Left cardiac atrium (tissue), 4 donors: Measurements from ENCODE around the gene CD160. TPM values are rescaled to one million over a fixed set of nuclear protein-coding genes. Genes with fewer than 3 reads are reported as not detected.
"Not testable (repeated sequence)": the region's sequence is repeated elsewhere in the genome, so short reads cannot be mapped to it uniquely, and the experiment has no call there.

Experiments used
- ATAC-seq, 2 donors: fragments of 200-7000 bp; cut with Tn5 transposase; one replicate each; pipeline ENCODE4 v1.9.1; 2020; ENCODE audit warnings: mild to moderate bottlenecking in 2 of 2, moderate library complexity in 2 of 2
- DNase-seq: peaks from one replicate; pipeline ENCODE4 v3.0.0-alpha.2; 2020
- intact Hi-C, 2 donors: fragments of 100-400 bp; cut with DNase I; formaldehyde crosslinking; loops; one replicate each; pipeline versions ENCODE4 v1.14.1 to v1.15.1; 2022 to 2023
- long read RNA-seq: library from polyadenylated mRNA; unstranded; transcript quantifications from one replicate; pipeline ENCODE4 v2.0.0, GENCODE V29; 2021
- total RNA-seq, 2 donors: library from RNA; stranded (reverse); fragmentation: NEBNext Ultra II Directional; extraction: Animal tissue kit (Norgen Biotek cat#: 25700); gene quantifications; one replicate each; pipeline ENCODE4 v1.2.1, GENCODE V29; 2021
- donor health status: DM: no; HTN: yes; CAD: no.
- donor health status: DM: no; HTN: yes; CAD: no; lungs with severe emphysema.
- donor health status: DM: yes; HTN: yes; CAD: no.
- donor health status: Dilated cardiomyopathy.

The CD160 gene, protein sequence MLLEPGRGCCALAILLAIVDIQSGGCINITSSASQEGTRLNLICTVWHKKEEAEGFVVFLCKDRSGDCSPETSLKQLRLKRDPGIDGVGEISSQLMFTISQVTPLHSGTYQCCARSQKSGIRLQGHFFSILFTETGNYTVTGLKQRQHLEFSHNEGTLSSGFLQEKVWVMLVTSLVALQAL
- total RNA-seq = under 1 TPM in 1 of 2 donors, not detected in 1; 0.21 TPM
- long read RNA-seq = 0 reads

DNA sequence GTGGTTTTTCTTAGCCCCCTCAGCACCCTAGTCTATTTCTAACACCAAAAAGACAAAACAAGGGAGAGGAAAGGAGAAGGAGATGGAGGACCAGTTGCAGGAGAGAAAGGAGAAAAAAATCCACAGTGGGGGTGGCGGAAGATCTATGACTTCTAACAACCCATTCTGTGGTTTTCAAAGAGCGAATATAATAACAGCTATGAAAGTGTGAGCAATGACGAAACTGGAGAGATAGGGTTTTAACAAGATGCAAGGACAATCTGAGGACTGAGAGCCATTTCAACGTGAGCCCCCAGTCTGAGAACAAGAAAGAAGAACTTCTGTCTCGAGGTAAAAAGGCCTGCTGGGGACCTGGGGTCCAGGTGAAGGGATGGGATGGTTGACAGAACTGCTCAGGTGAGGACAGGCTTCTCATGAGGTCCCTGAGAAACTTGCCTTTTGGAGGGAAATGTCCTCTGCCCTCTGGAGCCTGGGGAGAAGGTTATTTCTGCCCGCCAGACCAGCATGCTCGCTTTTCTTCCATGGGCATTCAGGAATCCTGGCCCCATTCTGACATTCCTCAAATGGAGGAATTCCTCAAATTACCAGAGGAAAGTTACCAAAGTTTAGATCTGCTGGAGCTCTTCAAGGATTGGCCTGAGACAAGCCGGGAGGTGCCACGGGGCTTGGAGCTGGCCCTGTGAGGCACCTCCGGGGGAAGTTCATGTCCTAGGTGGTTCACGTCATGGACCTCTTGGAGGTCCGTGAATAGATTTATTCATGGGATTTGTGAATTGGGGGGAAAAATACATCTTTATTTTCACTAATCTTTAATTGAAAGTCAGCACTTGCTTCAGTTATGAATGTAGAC lies at the start of gene CD160:
CD160 (plus strand) TSS at position 270 of the 850 bp plus-strand sequence. CDS start 8,829 bp downstream, outside the sequence.
- intact Hi-C loops = no loop called here
- no peak for DNase-seq
- ATAC-seq = no peak

DNA sequence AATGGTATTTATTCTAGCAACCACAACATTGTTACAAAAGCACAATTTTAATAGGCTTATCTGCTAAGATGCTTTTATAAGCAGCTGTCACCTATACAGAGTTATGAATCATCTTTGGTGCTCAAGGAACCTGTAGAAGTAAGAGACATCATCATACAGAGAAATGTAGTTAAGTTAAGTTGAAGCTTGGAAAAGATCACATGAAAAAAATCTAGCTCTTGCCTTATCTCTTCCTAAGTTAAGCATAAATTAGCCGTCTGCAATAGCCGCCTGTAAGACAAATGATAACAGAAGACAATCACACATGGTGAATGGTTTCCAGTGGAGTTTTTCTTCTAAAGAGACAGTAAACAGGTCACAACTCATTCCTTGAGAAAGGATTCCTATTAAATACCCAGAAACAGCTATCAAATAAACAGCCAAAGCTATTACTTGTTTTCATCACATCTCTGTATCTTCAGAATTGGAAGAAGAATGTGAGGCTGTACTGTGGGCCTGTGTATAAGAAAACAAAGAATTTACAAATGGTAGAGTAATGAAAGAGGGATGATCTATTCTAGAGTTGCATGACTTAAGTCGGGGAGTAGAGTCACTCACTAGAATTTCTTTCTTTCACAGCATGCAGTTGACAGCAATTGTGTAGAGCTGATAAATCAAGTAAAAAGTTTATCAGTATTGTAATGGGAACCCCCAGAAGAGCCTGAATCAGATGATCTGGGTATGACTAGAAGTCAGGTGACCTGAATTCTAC lies 48.1 kb upstream of the CD160 start:
- ATAC-seq, DNase-seq, intact Hi-C loops: not testable (repeated sequence)

DNA sequence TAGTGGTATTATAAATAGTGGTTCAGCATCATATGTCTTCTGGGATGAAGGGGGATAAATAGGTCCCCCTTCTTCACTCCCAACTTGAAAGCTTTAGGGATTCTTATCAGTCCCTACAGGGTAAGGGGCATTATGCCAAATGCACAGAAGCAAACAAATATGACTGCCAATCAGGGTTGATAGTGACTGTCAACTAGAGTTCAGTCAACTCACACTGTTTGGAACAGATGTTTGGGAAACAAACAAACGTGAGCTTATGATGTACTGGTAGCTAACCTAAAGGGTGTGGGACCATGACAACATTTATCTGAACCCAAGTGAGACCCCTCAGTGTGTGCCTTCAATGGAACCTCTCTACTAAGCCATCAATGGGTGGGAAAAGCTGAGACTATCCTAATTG lies 46.1 kb upstream of the CD160 start:
- DNase-seq, intact Hi-C loops, ATAC-seq: not testable (repeated sequence)

DNA sequence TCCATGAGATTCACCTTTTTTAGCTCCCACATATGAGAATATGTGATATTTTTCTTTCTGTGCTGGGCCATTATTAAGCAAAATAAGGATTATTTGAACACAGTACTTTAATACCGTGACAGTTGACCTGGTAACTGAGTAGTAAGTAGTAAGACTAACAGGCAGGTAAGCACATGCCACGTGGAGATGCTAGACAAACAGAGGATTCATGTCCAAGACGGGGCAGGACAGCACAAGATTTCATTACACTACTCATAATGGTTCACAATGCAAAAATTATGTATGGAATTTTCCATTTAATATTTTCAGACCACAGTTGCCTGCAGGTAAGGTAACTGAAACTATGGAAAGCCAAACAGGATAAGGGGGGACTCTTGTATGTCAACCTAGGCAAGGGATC lies 34.4 kb upstream of the CD160 start:
- ATAC-seq, DNase-seq, intact Hi-C loops: not testable (repeated sequence)

DNA sequence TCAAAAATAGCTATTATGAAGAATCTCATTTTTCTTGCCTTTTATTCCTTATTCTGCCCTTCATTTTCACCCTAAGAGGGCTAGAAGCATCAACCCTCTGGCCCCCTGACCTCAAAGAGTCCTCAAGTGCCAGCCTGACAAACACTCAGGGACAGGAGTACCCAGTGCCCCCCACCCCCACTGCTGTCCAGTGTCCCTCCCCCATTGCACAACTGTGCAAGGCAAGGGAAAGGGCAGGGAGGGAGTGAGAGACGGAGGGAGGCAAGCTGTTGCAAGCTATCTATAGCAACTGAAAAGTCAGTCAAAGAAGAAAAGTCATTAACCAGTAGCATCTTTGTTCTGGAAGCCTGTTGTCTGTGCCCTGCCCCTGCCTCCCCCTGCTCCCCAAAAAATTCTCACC lies 33.2 kb upstream of the CD160 start:
- DNase-seq, ATAC-seq, intact Hi-C loops: not testable (repeated sequence)

DNA sequence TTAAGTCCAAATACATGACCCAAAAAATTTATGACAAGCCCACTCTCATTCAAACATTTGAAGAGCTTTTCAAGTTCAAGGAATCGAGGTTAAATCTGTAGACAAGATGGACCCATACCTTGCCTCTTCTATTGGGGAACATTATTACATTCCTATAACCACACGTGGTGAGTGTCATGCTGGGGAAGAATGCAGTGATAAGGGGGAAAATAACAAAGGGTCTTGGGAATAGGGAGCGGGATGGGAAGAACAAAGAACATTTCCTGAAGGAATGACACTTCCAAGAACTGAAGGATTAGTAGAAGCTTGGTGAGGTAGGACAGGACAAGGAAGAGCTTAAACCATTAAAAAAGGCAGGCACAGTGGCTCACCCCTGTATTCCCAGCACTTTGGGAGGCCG lies 31.0 kb upstream of the CD160 start:
- intact Hi-C loops = no loop called here
- no peak for ATAC-seq
- DNase-seq = no peak

DNA sequence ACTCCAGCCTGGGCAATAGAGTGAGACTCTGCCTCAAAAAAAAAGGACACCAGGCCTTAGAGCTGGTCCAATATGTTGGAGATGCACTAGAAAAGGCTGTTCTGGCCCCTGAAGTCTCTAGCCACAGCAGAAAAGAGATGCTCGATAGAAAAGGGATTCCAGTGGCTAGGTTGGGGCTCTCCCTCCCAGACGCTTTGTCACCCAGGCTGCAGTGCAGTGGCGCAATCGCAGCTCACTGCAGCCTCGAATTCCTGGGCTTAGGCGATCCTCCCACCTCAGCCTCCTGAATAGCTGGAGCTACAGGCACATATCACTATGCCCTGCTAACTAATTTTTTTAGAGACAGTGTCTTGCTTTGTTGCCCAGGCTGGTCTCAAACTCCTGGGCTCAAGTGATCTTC lies 30.4 kb upstream of the CD160 start:
- intact Hi-C loops = no loop called here
- DNase-seq (no peak), ATAC-seq (no peak)

DNA sequence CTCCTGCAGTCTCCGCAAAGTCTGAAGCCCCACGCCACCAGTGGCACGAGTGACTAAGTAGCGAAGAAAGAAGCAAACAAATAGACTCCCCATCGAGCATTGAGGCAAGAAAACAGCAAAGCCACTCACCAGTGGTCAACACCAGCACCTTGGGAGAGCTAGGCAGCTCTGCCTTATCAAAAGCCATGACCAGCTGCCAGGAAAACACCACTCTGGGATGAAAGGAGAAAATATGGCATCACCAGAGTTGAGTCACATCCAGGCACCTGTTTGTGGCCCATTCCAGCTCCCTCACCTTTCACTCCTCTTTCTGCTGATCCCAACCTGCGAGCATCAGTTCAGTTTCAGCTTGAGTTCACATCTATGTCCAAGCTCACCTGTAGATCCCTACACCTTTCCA lies 29.4 kb upstream of the CD160 start:
- intact Hi-C loops = no loop called here
- no peak for ATAC-seq
- no peak for DNase-seq

DNA sequence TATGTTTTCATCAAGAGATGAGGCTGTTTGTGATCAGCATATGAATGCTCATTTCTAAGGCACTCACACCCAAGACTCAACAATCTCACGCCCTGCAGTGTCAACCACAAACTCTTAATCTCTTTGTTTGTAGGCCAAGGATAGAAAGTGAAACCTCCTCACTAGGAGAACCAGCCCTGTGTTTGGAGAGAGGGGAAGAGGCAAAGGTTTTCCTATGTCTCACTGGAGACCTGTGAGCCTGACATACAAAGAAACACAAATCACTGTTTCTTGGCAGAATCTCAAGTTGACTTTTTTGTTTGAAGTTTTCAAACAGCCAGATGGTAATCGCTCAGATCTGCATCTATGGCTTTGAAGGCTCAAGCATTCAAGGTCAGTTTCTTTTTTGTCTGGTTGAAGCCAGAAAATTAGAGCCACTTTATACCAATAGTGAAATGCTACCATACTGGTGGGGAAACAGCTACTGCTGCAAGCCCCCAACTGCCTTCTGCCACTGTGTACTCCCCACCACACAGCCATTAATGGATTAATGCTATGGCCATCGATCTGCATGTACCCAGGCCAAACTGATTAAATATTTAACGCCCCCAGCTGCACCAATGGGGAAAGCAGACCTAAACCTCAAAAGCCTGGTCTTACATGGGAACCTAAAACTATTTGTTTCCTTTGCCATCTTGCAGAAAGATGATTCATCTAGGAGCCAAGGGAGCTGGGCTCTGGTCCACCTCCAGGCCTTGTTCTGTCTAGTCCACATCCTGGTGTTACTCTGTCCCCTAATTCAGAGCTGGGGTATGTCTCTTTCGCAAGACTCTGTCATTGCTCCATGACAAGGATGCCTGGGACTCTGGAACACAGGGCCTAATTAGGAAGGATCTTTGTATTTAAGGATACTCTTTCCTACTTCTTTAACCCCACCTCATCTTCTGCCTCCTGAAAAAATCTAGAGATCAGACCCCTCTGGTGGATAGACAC lies 28.4 kb upstream of the CD160 start:
- no peak for DNase-seq
- peak in 1 of 2 donors; percentile 31 for ATAC-seq
- intact Hi-C loops = no loop called here

DNA sequence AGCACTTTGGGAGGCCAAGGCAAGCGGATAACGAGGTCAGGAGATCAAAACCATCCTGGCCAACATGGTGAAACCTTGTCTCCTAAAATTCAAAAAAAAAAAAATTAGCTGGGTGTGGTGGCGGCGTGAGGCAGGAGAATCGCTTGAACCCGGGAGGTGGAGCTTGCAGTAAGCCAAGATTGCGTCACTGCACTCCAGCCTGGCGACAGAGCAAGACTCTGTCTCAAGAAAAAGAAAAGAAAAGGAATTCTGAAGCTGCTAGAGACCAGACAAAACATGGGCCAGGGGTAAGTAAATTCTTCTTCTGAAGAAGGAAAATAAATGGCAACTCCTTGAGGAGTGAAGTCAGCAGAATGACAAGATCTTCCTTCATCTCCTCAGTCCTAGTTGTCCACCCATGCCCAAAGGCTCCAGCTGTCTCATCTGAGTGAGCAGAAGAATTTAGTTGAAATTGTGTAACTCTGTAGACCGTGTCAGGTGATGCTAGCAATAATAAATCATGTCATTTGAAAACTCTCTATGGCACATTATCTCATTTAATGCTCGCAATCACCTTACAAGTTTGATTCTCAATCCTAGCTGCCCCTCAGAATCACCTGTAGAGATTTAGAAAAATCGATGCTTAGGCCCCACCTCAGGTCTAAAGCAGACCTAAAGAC lies 26.4 kb upstream of the CD160 start:
- intact Hi-C loops = no loop called here
- ATAC-seq = no peak
- no peak for DNase-seq

DNA sequence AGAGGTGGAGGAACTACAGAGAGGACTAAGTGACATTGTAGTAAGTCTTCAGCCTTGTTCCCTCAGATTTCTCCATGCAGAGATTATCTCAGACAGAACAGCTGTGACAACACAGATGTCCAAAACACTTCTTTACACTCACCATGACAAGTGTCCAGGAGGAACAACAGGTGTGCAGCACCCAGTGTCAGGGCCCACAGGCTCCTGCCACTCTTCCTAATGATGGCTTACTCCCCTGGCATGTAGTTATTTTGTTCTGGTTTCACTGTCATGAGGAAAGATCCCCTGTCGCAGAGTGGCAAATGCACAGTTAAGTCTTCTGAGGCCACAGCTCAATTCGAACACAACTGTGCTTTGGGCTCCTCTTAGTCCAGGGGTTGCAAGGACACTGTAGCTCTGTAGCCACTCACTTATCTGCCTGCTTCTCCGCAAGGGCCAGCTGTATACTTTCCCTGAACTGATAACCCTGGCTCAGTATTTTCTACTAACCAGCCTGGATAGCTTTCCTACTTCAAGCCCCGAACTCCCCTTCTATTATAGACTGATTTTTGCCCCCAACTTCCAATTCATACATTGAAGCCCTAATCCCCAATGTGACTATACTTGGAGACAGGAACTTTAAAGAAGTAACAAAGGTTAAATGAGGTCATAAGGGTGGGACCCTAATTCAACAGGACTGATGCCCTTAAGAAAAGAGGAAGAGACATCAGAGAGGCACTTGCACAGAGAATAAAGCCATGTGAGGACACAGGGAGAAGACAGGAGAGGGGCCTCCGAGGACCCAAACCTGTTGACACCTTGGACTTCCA lies 23.3 kb upstream of the CD160 start:
- intact Hi-C loops = no loop called here

DNA sequence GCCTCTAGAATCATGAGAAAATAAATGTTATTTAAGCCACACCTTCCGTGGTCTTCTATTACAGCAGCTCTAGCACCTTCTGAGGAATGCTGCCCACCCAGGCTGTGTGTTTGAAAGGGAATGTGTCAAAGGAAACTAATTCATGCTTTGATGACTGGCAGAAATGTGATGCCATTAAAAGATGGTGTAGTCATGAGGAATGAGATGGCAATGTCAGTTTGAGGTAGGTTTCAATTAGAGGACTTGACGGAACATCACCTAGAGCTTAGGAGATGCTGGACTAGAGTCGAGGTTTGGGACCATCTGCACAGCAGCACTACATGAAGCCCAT lies 22.7 kb upstream of the CD160 start:
- intact Hi-C loops = no loop called here
- ATAC-seq = no peak
- DNase-seq = no peak

More for the DNA sequence above, 23.3 kb upstream of the CD160 start:
- DNase-seq (no peak), ATAC-seq (no peak)

DNA sequence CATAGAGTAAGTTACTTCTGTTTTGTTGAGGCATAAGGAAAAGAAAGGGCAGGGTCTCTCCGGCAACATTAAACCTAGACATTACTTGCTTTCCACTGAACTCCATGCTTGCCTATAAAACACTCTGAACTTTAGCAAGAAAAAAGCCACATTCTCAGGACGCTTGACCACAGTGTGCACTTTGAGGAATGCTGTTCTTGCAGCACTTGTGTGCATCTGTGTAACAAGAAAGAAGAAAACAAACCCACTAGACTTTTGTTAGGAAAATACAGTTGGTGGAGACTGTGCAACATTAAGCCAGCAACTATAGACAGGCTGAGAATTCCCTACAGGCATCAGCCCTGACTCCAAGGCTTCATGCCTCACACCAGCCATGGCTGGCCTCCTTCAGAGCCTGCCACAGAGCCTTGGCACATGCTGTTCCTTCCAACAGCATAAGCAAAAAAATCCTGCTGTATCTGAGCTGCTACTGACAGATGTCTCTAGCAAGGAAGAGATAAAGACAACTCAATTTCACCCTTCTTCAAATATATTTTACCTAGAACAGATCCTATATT lies 17.9 kb upstream of the CD160 start:
- ATAC-seq = no peak
- DNase-seq = no peak
- intact Hi-C loops = no loop called here

DNA sequence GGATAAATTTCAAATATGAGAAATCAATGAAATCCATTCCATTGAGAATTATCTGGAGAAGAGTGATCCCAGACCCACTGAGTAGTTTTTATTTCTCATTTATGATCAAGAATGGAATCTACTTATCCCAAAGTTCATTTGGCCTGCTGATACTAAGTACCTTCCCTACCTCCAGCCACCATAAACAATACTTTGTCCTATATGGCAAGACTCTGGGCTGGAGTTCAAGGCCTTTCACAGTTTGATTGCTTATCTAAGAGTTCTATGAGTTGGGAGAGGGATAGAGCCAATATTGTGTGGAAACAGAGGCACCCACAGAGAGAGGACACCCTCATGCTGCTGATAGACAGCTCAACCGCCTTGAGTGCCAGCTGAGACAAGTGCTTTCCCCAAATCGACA lies 17.2 kb upstream of the CD160 start:
- ATAC-seq = no peak
- intact Hi-C loops = no loop called here
- DNase-seq = no peak

DNA sequence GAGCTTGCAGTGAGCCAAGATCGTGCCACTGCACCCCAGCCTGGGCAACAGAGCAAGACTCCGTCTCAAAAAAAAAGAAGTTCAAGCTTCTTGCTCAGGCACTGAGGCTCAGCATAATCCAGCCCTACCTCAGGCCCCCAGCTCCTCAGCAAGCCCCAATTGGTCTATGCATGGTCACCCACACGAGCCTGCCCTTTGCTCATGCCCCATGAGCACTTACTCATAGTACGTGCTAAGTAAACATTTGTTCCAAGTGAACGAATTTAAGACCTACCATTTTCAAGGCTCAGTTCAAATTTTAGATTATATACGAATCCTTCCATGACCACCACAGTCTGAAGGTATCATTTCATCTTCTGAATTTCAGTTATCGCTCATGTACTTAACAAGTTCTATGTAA lies 16.5 kb upstream of the CD160 start:
- intact Hi-C loops = no loop called here
- no peak for ATAC-seq

DNA sequence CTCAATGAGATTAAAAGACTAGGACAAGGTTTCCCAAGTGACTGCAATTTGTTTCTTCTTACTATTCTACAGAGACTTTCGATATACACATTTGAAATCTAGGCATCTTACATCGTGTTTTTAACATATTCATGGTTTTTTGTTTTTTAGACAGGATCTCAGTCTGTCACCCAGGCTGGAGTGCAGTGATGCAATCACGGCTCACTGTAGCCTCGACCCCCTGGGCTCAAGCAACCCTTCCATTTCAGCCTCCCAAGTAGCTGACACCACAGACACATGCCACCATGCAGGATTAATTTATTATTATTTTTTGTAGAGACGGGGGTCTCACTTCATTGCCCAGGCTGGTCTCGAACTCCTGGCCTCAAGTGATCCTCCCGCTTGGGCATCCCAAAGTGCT lies 13.7 kb upstream of the CD160 start:
- no peak for ATAC-seq
- intact Hi-C loops = no loop called here
- no peak for DNase-seq

More for the DNA sequence above, 16.5 kb upstream of the CD160 start:
- no peak for DNase-seq

DNA sequence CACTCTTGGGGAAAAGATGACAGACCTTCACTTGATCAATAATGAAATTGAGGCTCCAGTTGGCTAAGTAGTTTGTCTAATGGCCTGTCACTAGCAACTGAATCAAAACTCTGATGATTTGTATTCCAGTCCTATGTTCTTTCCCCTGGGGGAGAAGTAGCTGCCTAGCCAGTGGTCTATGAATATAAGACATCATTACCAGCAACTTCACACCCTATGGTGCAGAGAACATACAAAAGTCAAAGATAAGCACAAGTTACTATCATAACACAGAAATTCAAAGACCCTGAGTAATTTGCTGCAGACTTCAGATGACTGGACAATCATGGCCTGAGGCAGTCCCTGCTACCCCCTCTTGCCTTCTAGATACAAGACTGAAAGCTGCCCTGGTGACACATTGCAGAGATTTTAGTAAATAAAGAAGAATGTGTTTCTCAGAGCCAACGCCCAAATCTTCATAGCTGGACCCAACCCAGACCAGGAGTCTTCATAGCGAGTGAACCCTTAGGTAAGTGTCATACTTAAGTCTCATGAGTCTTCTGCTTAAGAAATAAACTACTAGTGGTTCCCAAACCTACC lies 13.1 kb upstream of the CD160 start:
- intact Hi-C loops = no loop called here

More for the DNA sequence above, 13.1 kb upstream of the CD160 start:
- DNase-seq = no peak
- ATAC-seq = no peak
